Measurements from ENCODE around the gene NFE2L2. TPM values are rescaled to one million over a fixed set of nuclear protein-coding genes. Genes with fewer than 3 reads are reported as not detected.
A peak's percentile ranks its signal among the peaks of the same experiment; 100 is the strongest.

Gene NFE2L2
- total RNA-seq, 2 donors from 2014 or later, result 68.2 to 84.1 TPM

DNA sequence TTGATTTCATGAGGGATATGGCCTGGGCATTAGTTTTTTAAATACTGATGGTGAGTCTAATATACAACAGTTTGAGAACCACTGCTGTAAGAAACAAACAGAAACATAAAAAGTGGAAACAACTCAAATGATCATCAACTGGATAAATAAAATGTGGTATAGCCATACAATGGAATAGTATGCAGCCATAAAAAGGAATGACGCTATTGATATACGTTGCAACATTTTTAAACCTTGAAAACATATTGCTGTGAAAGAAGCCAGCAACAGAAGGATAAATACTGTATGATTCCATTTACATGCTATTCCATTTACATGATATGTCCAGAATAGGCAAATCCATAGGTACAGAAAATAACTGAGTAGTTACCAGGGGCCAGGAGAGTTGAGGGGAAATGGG is 6.5 kb downstream of the NFE2L2 start:
- Histone ChIP-seq H3K27me3 (no peaks in the 10 kb centered on the region), H3K27ac (peak overlapping the region in 1 of 2 donors; percentile 35), H3K9me3 (no peaks in the 10 kb centered on the region), H3K4me1 (peaks cover 0 to 84% of the 10 kb centered on the region in 2 donors), H3K4me3 (no peak overlapping the region), H3K36me3 (peaks cover 4% of the 10 kb centered on the region)
- TF ChIP-seq, protein P1, sequence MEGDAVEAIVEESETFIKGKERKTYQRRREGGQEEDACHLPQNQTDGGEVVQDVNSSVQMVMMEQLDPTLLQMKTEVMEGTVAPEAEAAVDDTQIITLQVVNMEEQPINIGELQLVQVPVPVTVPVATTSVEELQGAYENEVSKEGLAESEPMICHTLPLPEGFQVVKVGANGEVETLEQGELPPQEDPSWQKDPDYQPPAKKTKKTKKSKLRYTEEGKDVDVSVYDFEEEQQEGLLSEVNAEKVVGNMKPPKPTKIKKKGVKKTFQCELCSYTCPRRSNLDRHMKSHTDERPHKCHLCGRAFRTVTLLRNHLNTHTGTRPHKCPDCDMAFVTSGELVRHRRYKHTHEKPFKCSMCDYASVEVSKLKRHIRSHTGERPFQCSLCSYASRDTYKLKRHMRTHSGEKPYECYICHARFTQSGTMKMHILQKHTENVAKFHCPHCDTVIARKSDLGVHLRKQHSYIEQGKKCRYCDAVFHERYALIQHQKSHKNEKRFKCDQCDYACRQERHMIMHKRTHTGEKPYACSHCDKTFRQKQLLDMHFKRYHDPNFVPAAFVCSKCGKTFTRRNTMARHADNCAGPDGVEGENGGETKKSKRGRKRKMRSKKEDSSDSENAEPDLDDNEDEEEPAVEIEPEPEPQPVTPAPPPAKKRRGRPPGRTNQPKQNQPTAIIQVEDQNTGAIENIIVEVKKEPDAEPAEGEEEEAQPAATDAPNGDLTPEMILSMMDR (IDR thresholded peaks at IDR 0.05), result no peak
- no peak for DNase-seq (ENCODE audit: low spot score)

DNA sequence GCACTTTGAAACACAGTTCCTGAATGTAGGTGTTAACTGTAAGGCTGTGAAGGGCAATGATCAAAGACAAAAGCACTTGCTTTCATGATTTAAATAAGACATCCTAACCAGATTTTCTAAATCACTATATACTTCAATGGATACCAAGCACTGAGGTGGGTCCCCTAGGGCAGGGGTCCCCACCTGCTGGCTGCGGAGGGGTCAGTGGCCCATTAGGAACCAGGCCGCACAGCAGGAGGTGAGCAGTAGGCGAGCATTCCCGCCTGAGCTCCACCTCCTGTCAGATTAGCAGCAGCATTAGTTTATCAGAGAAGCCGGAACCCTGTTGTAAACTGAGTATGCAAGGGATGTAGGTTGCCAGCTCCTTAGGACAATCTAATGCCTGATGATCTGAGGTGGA is 7.1 kb downstream of the NFE2L2 start:
- Histone ChIP-seq H3K4me3 (no peak overlapping the region), H3K9me3 (no peaks in the 10 kb centered on the region), H3K27ac (peak overlapping the region; percentile 15 to 35), H3K36me3 (peaks cover 4% of the 10 kb centered on the region), H3K4me1 (peaks cover 0 to 90% of the 10 kb centered on the region in 2 donors), H3K27me3 (no peaks in the 10 kb centered on the region)
- DNase-seq (ENCODE audit: low spot score), result no peak
- TF ChIP-seq, protein P1 (IDR thresholded peaks at IDR 0.05), result no peak

DNA sequence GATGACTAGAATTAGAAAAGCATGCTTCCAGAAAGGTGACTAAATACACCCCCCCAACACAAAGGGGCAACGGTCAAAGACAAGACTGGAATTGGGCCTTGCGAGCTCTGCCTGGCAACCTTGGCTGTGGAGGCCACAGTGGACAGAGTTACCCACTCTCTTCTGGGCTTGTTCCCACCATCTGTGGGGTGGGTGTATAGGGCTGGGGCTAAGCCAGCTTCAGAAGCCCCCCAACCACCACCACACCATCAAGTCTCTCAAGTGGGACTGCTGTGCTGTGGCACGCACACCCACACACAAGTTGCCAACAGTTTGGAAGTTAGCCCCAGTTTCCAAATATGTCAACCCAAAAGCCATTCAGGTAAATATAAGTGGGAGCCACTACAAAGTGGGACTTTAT is 7.8 kb downstream of the NFE2L2 start:
- Histone ChIP-seq H3K27me3 (no peaks in the 10 kb centered on the region), H3K9me3 (no peaks in the 10 kb centered on the region), H3K4me1 (peaks cover 0 to 94% of the 10 kb centered on the region in 2 donors), H3K36me3 (peaks cover 4% of the 10 kb centered on the region), H3K27ac (peak overlapping the region; percentile 15 to 35), H3K4me3 (no peak overlapping the region)
- DNase-seq (ENCODE audit: low spot score), result no peak
- TF ChIP-seq, protein P1 (IDR thresholded peaks at IDR 0.05), result no peak

DNA sequence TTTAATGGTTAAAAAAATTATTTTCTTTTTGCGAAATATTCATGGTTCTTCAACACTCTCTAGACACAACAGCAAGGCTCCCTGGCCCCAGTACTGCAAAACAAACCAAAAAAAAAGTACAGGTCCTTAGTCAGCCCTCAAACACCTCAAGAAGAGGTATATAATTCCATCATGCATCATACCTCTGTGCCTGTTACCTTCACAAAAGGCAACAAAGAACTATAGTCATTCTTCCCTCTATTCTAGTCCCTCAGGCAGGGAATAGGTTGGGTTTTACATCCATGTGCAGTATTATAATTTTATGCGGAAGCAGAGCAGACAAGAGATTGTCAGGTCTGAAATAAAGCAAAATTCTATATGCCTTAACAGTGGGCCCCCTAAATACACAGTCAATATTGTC is 8.5 kb downstream of the NFE2L2 start:
- no peaks in the 10 kb centered on the region for H3K27me3 ChIP-seq
- peaks cover 4% of the 10 kb centered on the region for H3K36me3 ChIP-seq
- no peak overlapping the region for H3K4me3 ChIP-seq
- H3K9me3 ChIP-seq, result no peaks in the 10 kb centered on the region
- H3K4me1 ChIP-seq, result peaks cover 0 to 94% of the 10 kb centered on the region in 2 donors
- H3K27ac ChIP-seq, result no peak overlapping the region
- no peak for DNase-seq (ENCODE audit: low spot score)
- TF ChIP-seq, protein P1 (IDR thresholded peaks at IDR 0.05), result no peak

DNA sequence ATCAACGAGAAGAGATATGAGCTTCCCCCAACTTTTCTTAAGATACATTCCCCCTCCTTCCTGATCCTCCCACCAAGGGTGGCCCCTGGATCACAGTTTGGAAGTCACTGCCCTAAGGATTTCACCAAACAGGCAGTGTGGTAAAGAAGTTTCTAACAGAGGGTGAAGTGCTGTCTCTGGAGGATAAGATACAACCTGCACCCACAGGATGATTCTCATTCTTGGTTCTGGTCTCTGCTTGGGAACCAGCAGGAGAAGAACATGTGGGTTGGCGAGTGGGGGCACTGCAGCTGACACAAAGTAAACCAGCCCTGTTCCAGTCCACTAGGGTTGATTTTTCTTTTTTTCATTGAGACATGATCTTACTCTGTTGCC is 9.3 kb downstream of the NFE2L2 start:
- Histone ChIP-seq H3K4me3 (no peak overlapping the region), H3K27ac (peak overlapping the region in 1 of 2 donors; percentile 18)

More for the DNA sequence above, 9.3 kb downstream of the NFE2L2 start:
- no peak for DNase-seq (ENCODE audit: low spot score)
- TF ChIP-seq, protein P1 (IDR thresholded peaks at IDR 0.05), result no peak
- H3K9me3 ChIP-seq, result no peaks in the 10 kb centered on the region
- peaks cover 4% of the 10 kb centered on the region for H3K36me3 ChIP-seq
- H3K4me1 ChIP-seq, result peaks cover 0 to 94% of the 10 kb centered on the region in 2 donors
- H3K27me3 ChIP-seq, result no peaks in the 10 kb centered on the region

All from right atrium auricular region (tissue), 2 donors.